Stimulated activated CD8-positive, alpha-beta memory T cell treated with anti-CD3 and anti-CD28 coated beads, Interleukin-12 subunit alpha, Interleukin-12 subunit beta, amount 100 ng/mL, for 24 hours (primary cell): Measurements from ENCODE around the gene ALDH8A1.

Source experiments
- DNase-seq: peaks from one replicate; pipeline ENCODE4 v3.0.0-alpha.2; 2020; ENCODE audit errors: extremely low read depth

ALDH8A1 gene

GRCh38 chr6:134873500-134874388 lies 76.2 kb downstream of the ALDH8A1 start:
- DNase-seq, result no peak

GRCh38 chr6:134870677-134871498 lies 79.0 kb downstream of the ALDH8A1 start:
- no peak for DNase-seq

- no peak for DNase-seq
These were observed 81.1 kb downstream of the ALDH8A1 start for GRCh38 chr6:134868812-134869211.
